Endodermal cell (in vitro differentiated cells): Measurements from ENCODE around the gene CYP2U1. TPM values are rescaled to one million over a fixed set of nuclear protein-coding genes. Genes with fewer than 3 reads are reported as not detected.

ENCODE experiments used
- DNase-seq: peaks from one replicate; pipeline ENCODE4 v3.0.0-alpha.2; 2017
- H3K27ac ChIP-seq: 2 replicates; pipeline ENCODE4 v1.5.1; 2013; ENCODE audit warnings: mild to moderate bottlenecking, low read depth, low read length, moderate library complexity
- H3K27me3 ChIP-seq: 2 replicates; pipeline ENCODE4 v1.6.1; 2013; ENCODE audit warnings: mild to moderate bottlenecking, low read length, moderate library complexity; ENCODE audit not compliant: insufficient read depth, control insufficient read depth, poor library complexity, severe bottlenecking
- H3K36me3 ChIP-seq: 2 replicates; pipeline ENCODE4 v1.7.0; 2013; ENCODE audit warnings: mild to moderate bottlenecking, low read length, moderate library complexity; ENCODE audit not compliant: control insufficient read depth, insufficient read depth
- H3K4me1 ChIP-seq: one replicate; pipeline ENCODE4 v1.7.0; 2013; ENCODE audit warnings: low read length; ENCODE audit not compliant: control insufficient read depth, insufficient read depth
- H3K4me3 ChIP-seq: 2 replicates; pipeline ENCODE4 v1.5.1; 2013; ENCODE audit warnings: mild to moderate bottlenecking, low read length, moderate library complexity
- H3K9ac ChIP-seq: 2 replicates; pipeline ENCODE4 v1.6.1; 2013; ENCODE audit warnings: mild to moderate bottlenecking, low read length, moderate library complexity; ENCODE audit not compliant: poor library complexity, severe bottlenecking; ENCODE audit errors: extremely low read depth
- H3K9me3 ChIP-seq: 2 replicates; pipeline ENCODE4 v1.6.1; 2013; ENCODE audit warnings: mild to moderate bottlenecking, low read length, moderate library complexity; ENCODE audit not compliant: control insufficient read depth
- H3K27ac Mint-ChIP-seq: 2 replicates; pipeline ENCODE4 v1.8.0; 2020; ENCODE audit warnings: mixed read lengths
- H3K27me3 Mint-ChIP-seq: 2 replicates; pipeline ENCODE4 v1.8.0; 2021; ENCODE audit warnings: mild to moderate bottlenecking, mixed read lengths; ENCODE audit not compliant: insufficient read depth
- H3K36me3 Mint-ChIP-seq: 2 replicates; pipeline ENCODE4 v1.8.0; 2020; ENCODE audit warnings: low read depth, mixed read lengths
- H3K4me1 Mint-ChIP-seq: 2 replicates; pipeline ENCODE4 v1.8.0; 2020; ENCODE audit warnings: mixed read lengths
- H3K4me3 Mint-ChIP-seq: 2 replicates; pipeline ENCODE4 v1.8.0; 2020; ENCODE audit warnings: mild to moderate bottlenecking, moderate library complexity, mixed read lengths
- H3K9me3 Mint-ChIP-seq: 2 replicates; pipeline ENCODE4 v1.8.0; 2020; ENCODE audit warnings: mild to moderate bottlenecking, mixed read lengths
- WGBS, 2 experiments: methylation state at CpG; one replicate each; pipeline versions ENCODE4 v1.1.5 to v1.1.7; 2013; ENCODE audit warnings: missing lambda C conversion rate in 2 of 2, mixed read lengths in 1 of 2; ENCODE audit not compliant: insufficient coverage in 1 of 2, insufficient read length in 1 of 2; 5-methylcytosine and 5-hydroxymethylcytosine counted together
- long read RNA-seq, 4 experiments: library from polyadenylated mRNA in 2 of 4; library from RNA in 1 of 4; library from capped mRNA in 1 of 4; stranded (forward) in 3 of 4; unstranded in 1 of 4; transcript quantifications; one replicate each; pipeline ENCODE4 v2.0.0, GENCODE V29; 2020 to 2021; ENCODE audit warnings: inconsistent platforms in 1 of 4
- polyA plus RNA-seq, 2 experiments: library from polyadenylated mRNA; stranded (reverse); fragments of 50-300 nt; gene quantifications; one replicate each; pipeline ENCODE4 v1.2.3, GENCODE V29; 2013
- total RNA-seq, 2 donors: library from RNA; stranded (reverse); fragmentation: NEBNext Ultra II Directional in 1 of 2; extraction: Animal tissue kit (Norgen Biotek cat#: 25700) in 1 of 2; gene quantifications; 2 replicates in 1 of 2; 3 replicates in 1 of 2; pipeline ENCODE4 v1.2.1, GENCODE V29; 2021
- TF ChIP-seq, protein P1 (sequence below): fragments of 200-600 bp; sonication (generic); conservative IDR thresholded peaks from 2 replicates; pipeline ENCODE4 v1.5.0; 2021; ENCODE audit warnings: antibody characterized with exemption, mild to moderate bottlenecking

Gene CYP2U1
- total RNA-seq, result 1 to 10 TPM; 2.2 to 3.7 TPM
- polyA plus RNA-seq (2013, experiment 1 of 2), result 5.8 TPM
- 4.5 TPM for polyA plus RNA-seq (2013, experiment 2 of 2)
- long read RNA-seq, experiment 1, full-length matches to known transcripts, result 1 of 1 reads
- long read RNA-seq, experiment 1, partial matches to known transcripts, result 0 of 1 reads
- long read RNA-seq, experiment 1, other reads (novel, unspliced or antisense), result 0 of 1 reads
- long read RNA-seq, experiment 2, full-length matches to known transcripts, result 6 of 10 reads
- long read RNA-seq, experiment 2, partial matches to known transcripts, result 2 of 10 reads
- long read RNA-seq, experiment 2, other reads (novel, unspliced or antisense), result 2 of 10 reads
- long read RNA-seq, experiment 3, full-length matches to known transcripts, result 3 of 4 reads
- long read RNA-seq, experiment 3, partial matches to known transcripts, result 1 of 4 reads
- long read RNA-seq, experiment 3, other reads (novel, unspliced or antisense), result 0 of 4 reads
- long read RNA-seq, experiment 4, partial matches to known transcripts, result 0 of 1 reads
- long read RNA-seq, experiment 4, other reads (novel, unspliced or antisense), result 1 of 1 reads

DNA sequence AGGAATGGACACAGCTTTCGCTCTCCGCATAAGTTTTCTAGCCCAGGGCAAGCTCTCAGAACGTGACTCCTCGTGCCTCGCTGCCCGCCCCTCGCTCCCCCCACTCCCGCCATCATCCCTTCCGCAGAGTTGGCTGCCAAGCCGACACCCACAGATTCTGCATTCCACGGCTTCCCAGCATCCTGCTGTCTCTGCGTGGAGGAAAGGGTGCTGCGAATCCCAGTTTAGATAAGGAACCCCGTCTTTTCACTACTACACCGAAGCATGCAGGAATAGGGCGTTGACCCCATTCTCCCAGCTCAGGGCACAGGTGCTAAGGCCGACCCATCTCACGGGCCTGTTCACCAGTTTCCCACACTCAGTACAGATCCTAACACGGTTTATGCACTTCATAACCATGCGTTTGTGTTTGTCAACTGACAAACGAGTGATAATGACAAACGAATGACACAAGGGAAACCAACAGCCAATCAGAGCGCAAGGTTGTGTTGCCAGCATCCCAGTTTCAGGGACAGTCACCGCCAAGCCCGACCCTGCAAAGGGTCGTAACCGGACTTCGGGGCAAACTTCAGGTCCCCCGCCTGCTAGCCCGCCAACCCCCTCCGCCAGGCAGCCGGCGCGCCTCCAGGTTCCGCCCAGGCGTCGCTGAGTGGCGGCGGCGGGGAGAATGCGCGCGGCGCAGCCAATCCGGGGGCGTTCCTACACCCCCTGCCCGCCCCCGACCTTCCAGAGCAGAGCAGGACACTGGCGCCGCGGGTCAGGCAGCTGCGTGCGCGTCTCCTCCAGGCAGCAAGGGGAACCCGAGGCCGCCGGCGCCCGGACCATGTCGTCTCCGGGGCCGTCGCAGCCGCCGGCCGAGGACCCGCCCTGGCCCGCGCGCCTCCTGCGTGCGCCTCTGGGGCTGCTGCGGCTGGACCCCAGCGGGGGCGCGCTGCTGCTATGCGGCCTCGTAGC lies at the start of gene CYP2U1:
CYP2U1 (plus strand) TSS at position 729 of the 954 bp plus-strand sequence; CDS start at position 824, 95 bp downstream.
- Histone ChIP-seq H3K27ac (no peak within 1 kb of the TSS), H3K4me1 (no peaks in the 10 kb centered on the region), H3K27me3 (peaks cover 26% of the 10 kb centered on the region), H3K4me3 (peak within 1 kb of the TSS; percentile 87), H3K9me3 (no peaks in the 10 kb centered on the region), H3K36me3 (no peaks in the 10 kb centered on the region), H3K9ac (peak within 1 kb of the TSS; percentile 23)
- 13 to 20% methylated on average over 55 to 78 of the region's 78 CpGs for WGBS, 2 experiments
- TF ChIP-seq, protein P1, sequence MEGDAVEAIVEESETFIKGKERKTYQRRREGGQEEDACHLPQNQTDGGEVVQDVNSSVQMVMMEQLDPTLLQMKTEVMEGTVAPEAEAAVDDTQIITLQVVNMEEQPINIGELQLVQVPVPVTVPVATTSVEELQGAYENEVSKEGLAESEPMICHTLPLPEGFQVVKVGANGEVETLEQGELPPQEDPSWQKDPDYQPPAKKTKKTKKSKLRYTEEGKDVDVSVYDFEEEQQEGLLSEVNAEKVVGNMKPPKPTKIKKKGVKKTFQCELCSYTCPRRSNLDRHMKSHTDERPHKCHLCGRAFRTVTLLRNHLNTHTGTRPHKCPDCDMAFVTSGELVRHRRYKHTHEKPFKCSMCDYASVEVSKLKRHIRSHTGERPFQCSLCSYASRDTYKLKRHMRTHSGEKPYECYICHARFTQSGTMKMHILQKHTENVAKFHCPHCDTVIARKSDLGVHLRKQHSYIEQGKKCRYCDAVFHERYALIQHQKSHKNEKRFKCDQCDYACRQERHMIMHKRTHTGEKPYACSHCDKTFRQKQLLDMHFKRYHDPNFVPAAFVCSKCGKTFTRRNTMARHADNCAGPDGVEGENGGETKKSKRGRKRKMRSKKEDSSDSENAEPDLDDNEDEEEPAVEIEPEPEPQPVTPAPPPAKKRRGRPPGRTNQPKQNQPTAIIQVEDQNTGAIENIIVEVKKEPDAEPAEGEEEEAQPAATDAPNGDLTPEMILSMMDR, result peak; percentile 41
- Mint-ChIP-seq H3K4me3 (peak within 1 kb of the TSS; percentile 58), H3K9me3 (no peaks in the 10 kb centered on the region), H3K27me3 (peaks cover 48% of the 10 kb centered on the region), H3K27ac (no peak within 1 kb of the TSS), H3K36me3 (no peaks in the 10 kb centered on the region), H3K4me1 (peaks cover 6% of the 10 kb centered on the region)
- DNase-seq, result peak; percentile 96

DNA sequence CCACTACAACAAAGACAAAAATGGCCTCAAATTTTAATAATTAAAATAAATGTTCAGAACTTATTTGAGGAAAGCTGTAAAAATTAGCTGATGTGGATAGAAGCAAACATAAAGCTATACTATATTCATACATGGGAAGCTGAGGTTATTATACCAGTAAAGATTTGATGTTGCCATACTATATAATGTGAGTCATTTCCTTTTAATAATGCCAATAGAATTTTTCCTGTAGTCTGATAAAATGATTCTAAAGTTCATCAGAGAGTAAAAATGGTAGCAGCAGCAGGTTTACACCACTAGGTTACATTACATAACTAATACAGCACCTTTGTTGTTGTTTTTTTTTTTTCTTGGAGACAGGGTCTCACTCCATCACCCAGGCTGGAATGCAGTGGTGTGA lies 45.5 kb upstream of the CYP2U1 start:
- H3K4me1 Mint-ChIP-seq, result no peaks in the 10 kb centered on the region
- no peak overlapping the region for H3K4me3 Mint-ChIP-seq
- H3K36me3 Mint-ChIP-seq, result peaks cover 8% of the 10 kb centered on the region

DNA sequence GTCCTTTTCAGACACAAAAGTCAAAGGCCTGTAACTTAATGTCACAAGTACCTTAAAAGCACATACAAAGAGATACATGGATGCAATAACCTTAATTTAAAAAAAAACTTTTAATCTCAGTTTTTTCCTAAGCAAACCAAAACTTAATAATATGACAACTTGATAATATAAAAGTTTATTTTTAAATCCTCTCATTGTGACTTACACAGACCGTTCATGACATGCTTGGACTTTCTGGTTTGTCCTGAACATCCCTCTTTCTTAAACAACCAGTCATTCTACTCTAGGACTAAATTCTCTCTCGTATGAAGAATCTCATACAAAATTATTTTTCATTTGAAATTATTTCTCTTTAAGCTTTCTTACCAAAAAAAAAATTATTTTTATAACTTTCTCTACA lies 43.1 kb upstream of the CYP2U1 start:
- Mint-ChIP-seq H3K27ac (no peak overlapping the region), H3K27me3 (no peaks in the 10 kb centered on the region), H3K9me3 (peaks cover 63% of the 10 kb centered on the region), H3K4me1 (no peaks in the 10 kb centered on the region), H3K4me3 (no peak overlapping the region), H3K36me3 (peaks cover 10% of the 10 kb centered on the region)
- Histone ChIP-seq H3K9ac (no peak overlapping the region), H3K27ac (no peak overlapping the region), H3K27me3 (no peaks in the 10 kb centered on the region), H3K36me3 (no peaks in the 10 kb centered on the region), H3K4me1 (no peaks in the 10 kb centered on the region), H3K9me3 (peaks cover 68% of the 10 kb centered on the region), H3K4me3 (no peak overlapping the region)
- 26 to 43% methylated on average over 2 of the region's 2 CpGs for WGBS, 2 experiments
- TF ChIP-seq, protein P1, result no peak
- DNase-seq, result no peak

More for the DNA sequence above, 45.5 kb upstream of the CYP2U1 start:
- peaks cover 45% of the 10 kb centered on the region for H3K9me3 Mint-ChIP-seq
- H3K27ac ChIP-seq, result no peak overlapping the region
- H3K27ac Mint-ChIP-seq, result no peak overlapping the region
- H3K36me3 ChIP-seq, result no peaks in the 10 kb centered on the region
- peaks cover 53% of the 10 kb centered on the region for H3K9me3 ChIP-seq
- DNase-seq, result no peak
- H3K9ac ChIP-seq, result no peak overlapping the region
- no peaks in the 10 kb centered on the region for H3K27me3 ChIP-seq
- TF ChIP-seq, protein P1, result no peak
- H3K4me3 ChIP-seq, result no peak overlapping the region
- no peaks in the 10 kb centered on the region for H3K4me1 ChIP-seq
- H3K27me3 Mint-ChIP-seq, result no peaks in the 10 kb centered on the region
